CMK (cell line): ENCODE measurements around the gene MAGT1.
"Not testable (repeated sequence)": the region's sequence is repeated elsewhere in the genome, so short reads cannot be mapped to it uniquely, and the experiment has no call there.

Source experiments
- DNase-seq: peaks from one replicate; pipeline ENCODE4 v3.0.0-alpha.2; 2010; ENCODE audit warnings: low read depth

Gene MAGT1

GRCh38 chrX:77894921-77895886 lies at the start of gene MAGT1:
Gene MAGT1 (minus strand): TSS chrX:77895435. CDS start chrX:77895410, 25 bp downstream.
- peak; percentile 82 for DNase-seq

GRCh38 chrX:77945031-77945430 lies 49.8 kb upstream of the MAGT1 start:
- not testable (repeated sequence) for DNase-seq

GRCh38 chrX:77938083-77938680 lies 42.9 kb upstream of the MAGT1 start:
- DNase-seq, result no peak

GRCh38 chrX:77937291-77937690 lies 42.1 kb upstream of the MAGT1 start:
- DNase-seq, result no peak

- no peak for DNase-seq
Measured at GRCh38 chrX:77936299-77936698, 41.1 kb upstream of the MAGT1 start.

- no peak for DNase-seq
Measured at GRCh38 chrX:77935886-77936285, 40.7 kb upstream of the MAGT1 start.

- no peak for DNase-seq
Measured at GRCh38 chrX:77930581-77930980, 35.3 kb upstream of the MAGT1 start.

- no peak for DNase-seq
Measured at GRCh38 chrX:77925764-77926163, 30.5 kb upstream of the MAGT1 start.

- no peak for DNase-seq
Measured at GRCh38 chrX:77924320-77924859, 29.2 kb upstream of the MAGT1 start.

GRCh38 chrX:77922787-77923186 lies 27.6 kb upstream of the MAGT1 start:
- no peak for DNase-seq

- not testable (repeated sequence) for DNase-seq
Measured at GRCh38 chrX:77919370-77919769, 24.1 kb upstream of the MAGT1 start.

- DNase-seq, result no peak
Measured at GRCh38 chrX:77918568-77918967, 23.3 kb upstream of the MAGT1 start.

GRCh38 chrX:77917294-77917933 lies 22.2 kb upstream of the MAGT1 start:
- DNase-seq, result no peak

- DNase-seq, result peak; percentile 79
Measured at GRCh38 chrX:77910108-77910840, 15.0 kb upstream of the MAGT1 start, which contains the start of gene ATP7A. Gene ATP7A (plus strand): TSS chrX:77910693. CDS start chrX:77971642, 60,949 bp downstream.

- no peak for DNase-seq
Measured at GRCh38 chrX:77901506-77901905, 6.3 kb upstream of the MAGT1 start.

- no peak for DNase-seq
Measured at GRCh38 chrX:77900688-77901087, 5.5 kb upstream of the MAGT1 start.

- peak; percentile 62 for DNase-seq
Measured at GRCh38 chrX:77899081-77899828, 4.0 kb upstream of the MAGT1 start, which contains the start of gene COX7B. Gene COX7B (plus strand): TSS chrX:77899468. CDS start chrX:77899554, 86 bp downstream.

GRCh38 chrX:77893713-77894112 lies 1.5 kb downstream of the MAGT1 start:
- no peak for DNase-seq

GRCh38 chrX:77892887-77893286 lies 2.3 kb downstream of the MAGT1 start:
- no peak for DNase-seq

GRCh38 chrX:77881418-77881817 lies 13.8 kb downstream of the MAGT1 start:
- not testable (repeated sequence) for DNase-seq

GRCh38 chrX:77875372-77875771 lies 19.9 kb downstream of the MAGT1 start:
- DNase-seq, result no peak
